HepG2 (cell line): ENCODE data around the gene TBC1D5. TPM values are rescaled to one million over a fixed set of nuclear protein-coding genes. Genes with fewer than 3 reads are reported as not detected.

Experiments
- HNF4A ChIP-seq: sonication (generic); formaldehyde crosslinking; IDR thresholded peaks from 2 replicates; pipeline ENCODE4 v1.4.0; 2020; ENCODE audit warnings: missing genetic modification reagents
- SP2 ChIP-seq: sonication (generic); formaldehyde crosslinking; IDR thresholded peaks from 2 replicates; pipeline ENCODE4 v1.5.1; 2020; ENCODE audit warnings: mild to moderate bottlenecking, missing genetic modification reagents
- ZFP36 ChIP-seq: fragments of 150-350 bp; IDR thresholded peaks from 2 replicates; pipeline ENCODE4 v1.6.1; 2018; ENCODE audit warnings: borderline replicate concordance, low read length, low read depth; ENCODE audit not compliant: partially characterized antibody
- ZNF639 ChIP-seq: conservative IDR thresholded peaks from 2 replicates; pipeline ENCODE4 v1.6.1; 2018; ENCODE audit warnings: missing genetic modification reagents
- ZNF720 ChIP-seq: sonication (generic); formaldehyde crosslinking; IDR thresholded peaks from 2 replicates; pipeline ENCODE4 v1.4.0; 2020; ENCODE audit warnings: missing genetic modification reagents
- polyA plus RNA-seq, 8 experiments: library from polyadenylated mRNA; depleted of rRNA in 3 of 8; stranded (reverse) in 7 of 8; unstranded in 1 of 8; fragments of >200 nt; fragmentation: Illumina TruSeq in 4 of 8; extraction: Trizol in 4 of 8; gene quantifications; 2 replicates each; pipeline versions ENCODE4 v1.2.1 to v1.2.3, GENCODE V29; 2011 to 2016; ENCODE audit warnings: low read depth in 4 of 8, missing spikeins in 1 of 8, mixed read lengths in 1 of 8; ENCODE audit not compliant: insufficient read depth in 1 of 8
- total RNA-seq, 5 experiments: library from RNA; depleted of rRNA; stranded (reverse); fragments of >200 nt; fragmentation: Illumina TruSeq; extraction: Trizol; gene quantifications; 2 replicates each; pipeline ENCODE4 v1.2.3, GENCODE V29; 2016; ENCODE audit warnings: low read depth in 1 of 5
- TF ChIP-seq, protein P1 (sequence below): sonication (generic); formaldehyde crosslinking; IDR thresholded peaks from 2 replicates; pipeline ENCODE4 v1.5.1; 2020; ENCODE audit warnings: mild to moderate bottlenecking, missing genetic modification reagents, borderline replicate concordance

Gene TBC1D5
- total and polyA plus RNA-seq, 2 of the 13 experiments (the other 11 are each of a cell fraction or from before 2014, with no cell fraction given) = 19.2 to 33.3 TPM

- TF ChIP-seq, protein P1, sequence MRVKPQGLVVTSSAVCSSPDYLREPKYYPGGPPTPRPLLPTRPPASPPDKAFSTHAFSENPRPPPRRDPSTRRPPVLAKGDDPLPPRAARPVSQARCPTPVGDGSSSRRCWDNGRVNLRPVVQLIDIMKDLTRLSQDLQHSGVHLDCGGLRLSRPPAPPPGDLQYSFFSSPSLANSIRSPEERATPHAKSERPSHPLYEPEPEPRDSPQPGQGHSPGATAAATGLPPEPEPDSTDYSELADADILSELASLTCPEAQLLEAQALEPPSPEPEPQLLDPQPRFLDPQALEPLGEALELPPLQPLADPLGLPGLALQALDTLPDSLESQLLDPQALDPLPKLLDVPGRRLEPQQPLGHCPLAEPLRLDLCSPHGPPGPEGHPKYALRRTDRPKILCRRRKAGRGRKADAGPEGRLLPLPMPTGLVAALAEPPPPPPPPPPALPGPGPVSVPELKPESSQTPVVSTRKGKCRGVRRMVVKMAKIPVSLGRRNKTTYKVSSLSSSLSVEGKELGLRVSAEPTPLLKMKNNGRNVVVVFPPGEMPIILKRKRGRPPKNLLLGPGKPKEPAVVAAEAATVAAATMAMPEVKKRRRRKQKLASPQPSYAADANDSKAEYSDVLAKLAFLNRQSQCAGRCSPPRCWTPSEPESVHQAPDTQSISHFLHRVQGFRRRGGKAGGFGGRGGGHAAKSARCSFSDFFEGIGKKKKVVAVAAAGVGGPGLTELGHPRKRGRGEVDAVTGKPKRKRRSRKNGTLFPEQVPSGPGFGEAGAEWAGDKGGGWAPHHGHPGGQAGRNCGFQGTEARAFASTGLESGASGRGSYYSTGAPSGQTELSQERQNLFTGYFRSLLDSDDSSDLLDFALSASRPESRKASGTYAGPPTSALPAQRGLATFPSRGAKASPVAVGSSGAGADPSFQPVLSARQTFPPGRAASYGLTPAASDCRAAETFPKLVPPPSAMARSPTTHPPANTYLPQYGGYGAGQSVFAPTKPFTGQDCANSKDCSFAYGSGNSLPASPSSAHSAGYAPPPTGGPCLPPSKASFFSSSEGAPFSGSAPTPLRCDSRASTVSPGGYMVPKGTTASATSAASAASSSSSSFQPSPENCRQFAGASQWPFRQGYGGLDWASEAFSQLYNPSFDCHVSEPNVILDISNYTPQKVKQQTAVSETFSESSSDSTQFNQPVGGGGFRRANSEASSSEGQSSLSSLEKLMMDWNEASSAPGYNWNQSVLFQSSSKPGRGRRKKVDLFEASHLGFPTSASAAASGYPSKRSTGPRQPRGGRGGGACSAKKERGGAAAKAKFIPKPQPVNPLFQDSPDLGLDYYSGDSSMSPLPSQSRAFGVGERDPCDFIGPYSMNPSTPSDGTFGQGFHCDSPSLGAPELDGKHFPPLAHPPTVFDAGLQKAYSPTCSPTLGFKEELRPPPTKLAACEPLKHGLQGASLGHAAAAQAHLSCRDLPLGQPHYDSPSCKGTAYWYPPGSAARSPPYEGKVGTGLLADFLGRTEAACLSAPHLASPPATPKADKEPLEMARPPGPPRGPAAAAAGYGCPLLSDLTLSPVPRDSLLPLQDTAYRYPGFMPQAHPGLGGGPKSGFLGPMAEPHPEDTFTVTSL (CRISPR knock-in tag) = peak; percentile 64
- TF ChIP-seq ZNF639 (CRISPR knock-in tag) (peak; percentile 83; the same call in 1 of the 2 replicates), SP2 (CRISPR knock-in tag) (peak; percentile 24; the same call in 1 of the 2 replicates), ZNF720 (CRISPR knock-in tag) (no peak), HNF4A (CRISPR knock-in tag) (no peak), ZFP36 (no peak)
These were observed at the start of gene TBC1D5 (continued) for GRCh38 chr3:17742102-17742879.
